Measurements from ENCODE around the gene KIAA1217.

Gene KIAA1217, protein sequence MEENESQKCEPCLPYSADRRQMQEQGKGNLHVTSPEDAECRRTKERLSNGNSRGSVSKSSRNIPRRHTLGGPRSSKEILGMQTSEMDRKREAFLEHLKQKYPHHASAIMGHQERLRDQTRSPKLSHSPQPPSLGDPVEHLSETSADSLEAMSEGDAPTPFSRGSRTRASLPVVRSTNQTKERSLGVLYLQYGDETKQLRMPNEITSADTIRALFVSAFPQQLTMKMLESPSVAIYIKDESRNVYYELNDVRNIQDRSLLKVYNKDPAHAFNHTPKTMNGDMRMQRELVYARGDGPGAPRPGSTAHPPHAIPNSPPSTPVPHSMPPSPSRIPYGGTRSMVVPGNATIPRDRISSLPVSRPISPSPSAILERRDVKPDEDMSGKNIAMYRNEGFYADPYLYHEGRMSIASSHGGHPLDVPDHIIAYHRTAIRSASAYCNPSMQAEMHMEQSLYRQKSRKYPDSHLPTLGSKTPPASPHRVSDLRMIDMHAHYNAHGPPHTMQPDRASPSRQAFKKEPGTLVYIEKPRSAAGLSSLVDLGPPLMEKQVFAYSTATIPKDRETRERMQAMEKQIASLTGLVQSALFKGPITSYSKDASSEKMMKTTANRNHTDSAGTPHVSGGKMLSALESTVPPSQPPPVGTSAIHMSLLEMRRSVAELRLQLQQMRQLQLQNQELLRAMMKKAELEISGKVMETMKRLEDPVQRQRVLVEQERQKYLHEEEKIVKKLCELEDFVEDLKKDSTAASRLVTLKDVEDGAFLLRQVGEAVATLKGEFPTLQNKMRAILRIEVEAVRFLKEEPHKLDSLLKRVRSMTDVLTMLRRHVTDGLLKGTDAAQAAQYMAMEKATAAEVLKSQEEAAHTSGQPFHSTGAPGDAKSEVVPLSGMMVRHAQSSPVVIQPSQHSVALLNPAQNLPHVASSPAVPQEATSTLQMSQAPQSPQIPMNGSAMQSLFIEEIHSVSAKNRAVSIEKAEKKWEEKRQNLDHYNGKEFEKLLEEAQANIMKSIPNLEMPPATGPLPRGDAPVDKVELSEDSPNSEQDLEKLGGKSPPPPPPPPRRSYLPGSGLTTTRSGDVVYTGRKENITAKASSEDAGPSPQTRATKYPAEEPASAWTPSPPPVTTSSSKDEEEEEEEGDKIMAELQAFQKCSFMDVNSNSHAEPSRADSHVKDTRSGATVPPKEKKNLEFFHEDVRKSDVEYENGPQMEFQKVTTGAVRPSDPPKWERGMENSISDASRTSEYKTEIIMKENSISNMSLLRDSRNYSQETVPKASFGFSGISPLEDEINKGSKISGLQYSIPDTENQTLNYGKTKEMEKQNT (N-terminal part only)

DNA sequence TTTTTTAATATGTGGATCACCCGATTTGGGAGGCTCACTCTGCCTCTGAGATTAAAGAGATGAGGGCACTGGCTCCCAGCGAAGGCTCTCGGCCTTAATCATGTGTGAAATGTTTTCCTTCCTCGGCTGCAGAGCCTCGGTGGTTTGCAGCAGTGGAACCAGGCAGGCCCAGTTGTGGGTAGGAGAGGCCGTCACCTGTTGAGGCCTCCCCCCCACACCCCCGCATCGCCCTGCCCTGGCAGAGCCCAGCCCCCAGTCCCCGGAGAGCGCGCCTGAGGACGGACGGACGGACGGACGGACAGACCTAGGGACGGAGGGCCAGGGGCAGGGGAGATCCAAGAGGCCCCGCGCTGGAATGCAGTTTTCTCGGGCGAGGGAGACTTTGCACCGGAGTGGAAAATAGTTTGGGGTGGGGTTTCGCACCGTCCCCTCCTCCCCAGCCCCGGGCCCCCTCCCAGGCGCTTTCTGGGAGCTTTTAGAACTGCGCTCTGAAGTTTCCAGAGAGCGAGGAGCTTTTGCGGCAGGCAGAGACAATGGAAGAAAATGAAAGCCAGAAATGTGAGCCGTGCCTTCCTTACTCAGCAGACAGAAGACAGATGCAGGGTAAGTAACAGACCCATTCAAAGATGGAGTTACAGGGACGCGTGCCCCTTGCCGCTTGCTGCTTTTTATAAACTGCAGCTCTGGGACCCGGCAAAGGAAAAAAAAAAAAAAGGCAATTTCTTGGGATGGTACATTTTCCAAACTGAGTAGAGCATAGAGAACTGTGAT, at the start of gene KIAA1217:
KIAA1217 (plus strand) TSS at position 478 of the 771 bp plus-strand sequence; CDS start at position 534, 56 bp downstream.
- DNase-seq (ENCODE audit: low read depth in 2 of 2, low spot score in 1 of 2) = no peak

DNA sequence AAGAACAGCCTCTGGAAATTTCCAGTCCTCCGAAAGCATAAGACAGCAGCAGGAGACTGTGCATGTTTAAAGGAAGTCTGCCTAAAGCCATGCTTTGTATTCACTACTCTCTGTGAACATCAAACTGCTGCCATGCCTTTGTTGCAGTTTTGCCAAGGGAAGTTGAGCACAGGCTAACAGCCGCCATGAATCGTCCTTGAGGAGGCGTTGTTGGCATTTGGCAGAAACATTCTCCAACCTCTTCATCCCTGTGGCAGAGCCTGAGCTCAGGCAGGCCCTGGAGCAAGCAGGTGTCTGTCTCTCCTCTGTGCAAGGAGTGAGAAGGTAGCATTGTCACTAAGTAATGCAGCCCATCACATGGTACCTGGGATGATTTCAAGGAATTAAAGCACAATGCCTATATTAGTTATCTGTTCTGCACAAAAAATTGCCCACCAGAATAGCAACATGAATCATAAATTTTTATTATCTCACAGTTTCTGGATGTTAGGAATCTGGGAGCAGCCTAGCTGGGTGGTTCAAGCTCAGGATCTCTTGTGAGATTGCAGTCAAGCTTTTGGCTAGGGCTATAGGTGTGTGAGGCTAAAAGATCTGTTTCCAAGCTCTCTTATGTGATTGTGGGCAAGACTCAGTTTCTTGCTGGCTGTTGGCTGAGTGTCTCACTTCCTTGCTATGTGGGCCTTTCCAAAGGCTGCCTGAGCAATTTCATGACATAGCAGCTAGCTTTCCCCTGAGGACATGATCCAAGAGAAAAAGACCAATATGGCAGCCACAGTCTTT, 46.5 kb upstream of the KIAA1217 start:
- DNase-seq (ENCODE audit: low read depth in 2 of 2, low spot score in 1 of 2) = no peak

DNA sequence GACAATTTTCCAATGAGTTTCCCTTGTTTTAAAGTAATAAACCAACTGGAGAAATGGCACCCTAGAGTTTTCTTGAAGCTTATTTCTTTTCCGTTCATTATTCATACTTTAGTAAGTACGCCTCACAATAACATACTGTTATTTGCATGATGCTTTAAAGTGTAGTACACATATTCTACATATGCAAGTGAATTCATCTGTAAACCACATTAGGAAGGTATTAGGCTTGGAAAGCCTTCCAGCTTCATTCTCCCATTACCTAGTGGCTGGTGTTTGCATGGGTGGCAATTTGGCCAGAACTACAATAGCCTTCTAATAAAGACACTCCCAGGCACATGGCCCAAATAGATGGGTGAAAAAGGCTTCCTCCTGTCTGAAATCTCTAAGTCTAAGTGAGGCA, 45.5 kb upstream of the KIAA1217 start:
- no peak for DNase-seq (ENCODE audit: low read depth in 2 of 2, low spot score in 1 of 2)

DNA sequence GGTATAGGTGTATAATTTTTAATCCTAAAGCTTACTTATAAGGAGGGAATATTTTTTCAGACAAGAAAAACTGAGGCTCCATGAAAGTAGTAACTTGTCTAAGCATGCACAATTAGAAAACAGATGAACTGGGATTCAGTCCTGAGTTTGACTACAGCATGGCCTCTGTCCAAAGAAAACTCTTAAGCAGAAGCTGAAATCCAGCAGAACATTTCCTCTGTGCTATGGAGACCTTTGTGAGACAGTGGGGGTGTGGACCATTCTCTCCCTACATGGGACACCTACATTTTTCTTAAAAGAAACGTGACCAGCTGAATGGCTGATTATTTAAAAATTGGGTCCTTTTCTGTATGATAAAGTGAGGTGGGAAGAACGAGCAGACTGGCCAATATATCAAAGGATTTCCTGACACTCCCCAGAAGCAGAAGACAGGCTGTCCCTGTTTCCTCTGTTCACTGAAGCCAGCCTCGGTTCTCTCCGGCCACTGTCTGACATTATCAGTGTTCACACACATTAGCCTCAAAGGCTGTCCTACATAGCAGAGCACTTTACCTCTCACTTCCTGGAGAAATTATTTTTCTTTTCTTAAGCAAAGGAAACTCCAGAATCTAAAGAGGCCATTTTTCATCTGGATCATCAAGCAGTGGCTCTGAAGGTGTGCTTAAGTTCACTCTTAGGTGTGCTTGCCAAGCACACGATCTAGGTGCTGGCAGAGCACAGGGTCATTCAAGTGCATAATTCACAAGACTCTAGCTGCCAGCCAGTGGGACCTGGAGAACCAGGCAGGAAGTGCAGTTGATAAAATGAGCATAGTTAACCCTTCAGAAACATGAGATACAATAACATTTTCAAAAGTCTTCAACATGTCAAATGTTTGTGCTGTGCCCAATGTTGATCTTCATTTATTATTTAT, 40.4 kb upstream of the KIAA1217 start:
- DNase-seq (ENCODE audit: low read depth in 2 of 2, low spot score in 1 of 2) = no peak

DNA sequence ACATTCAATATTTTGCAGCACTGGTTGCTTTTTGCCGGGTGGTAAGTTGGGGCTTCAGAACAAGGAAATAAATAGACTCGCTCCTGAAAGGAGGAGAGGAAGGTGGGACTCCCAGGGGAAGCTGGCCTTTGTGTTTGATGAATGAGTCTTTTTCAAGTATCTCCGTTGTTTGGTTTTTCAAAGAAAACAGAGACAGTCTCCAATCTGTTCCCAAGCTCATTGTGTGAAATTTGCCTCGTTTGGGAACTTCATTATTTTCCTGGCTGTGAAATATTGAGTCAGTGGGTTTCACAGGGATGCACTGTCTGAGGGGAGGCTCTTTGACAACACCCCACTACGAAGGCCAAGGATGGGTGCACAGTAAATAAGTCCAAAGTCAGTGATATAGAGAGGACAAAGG, 38.7 kb upstream of the KIAA1217 start:
- DNase-seq (ENCODE audit: low read depth in 2 of 2, low spot score in 1 of 2) = no peak

DNA sequence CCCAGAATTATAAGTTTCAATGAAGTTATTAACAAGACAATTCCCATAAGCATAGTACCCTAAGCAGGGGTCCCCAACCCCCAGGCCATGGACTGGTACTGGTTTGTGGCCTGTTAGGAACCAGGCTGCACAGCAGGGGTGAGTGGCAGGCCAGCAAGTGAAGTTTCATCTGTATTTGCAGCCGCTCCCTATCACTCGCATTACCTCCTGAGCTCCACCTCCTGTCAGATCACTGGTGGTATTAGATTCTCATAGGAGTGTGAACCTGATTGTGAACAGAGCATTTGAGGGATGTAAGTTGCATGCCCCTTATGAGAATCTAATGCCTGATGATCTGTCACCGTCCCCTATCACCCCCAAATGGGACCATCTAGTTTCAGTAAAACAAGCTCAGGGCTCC, 36.0 kb upstream of the KIAA1217 start:
- no peak for DNase-seq (ENCODE audit: low read depth in 2 of 2, low spot score in 1 of 2)

DNA sequence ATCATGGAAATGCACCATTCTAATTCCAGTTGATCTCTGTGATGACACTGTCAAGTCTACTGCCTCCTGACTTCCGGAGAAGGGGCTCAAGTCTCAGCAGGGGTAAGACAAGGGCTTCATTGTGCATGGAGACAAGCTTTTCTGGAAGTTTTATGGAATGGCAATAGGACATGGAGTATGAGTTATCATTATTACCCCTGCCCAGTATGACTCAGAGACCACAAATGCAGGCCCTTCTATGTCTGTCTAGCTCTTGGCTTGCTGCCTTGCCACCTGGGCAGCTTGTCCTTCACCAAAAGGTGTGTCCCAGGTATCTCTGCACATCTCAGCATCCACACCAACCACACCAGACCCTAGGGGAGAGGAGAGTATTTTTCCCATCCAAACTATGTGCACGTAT, 34.9 kb upstream of the KIAA1217 start:
- no peak for DNase-seq (ENCODE audit: low read depth in 2 of 2, low spot score in 1 of 2)

DNA sequence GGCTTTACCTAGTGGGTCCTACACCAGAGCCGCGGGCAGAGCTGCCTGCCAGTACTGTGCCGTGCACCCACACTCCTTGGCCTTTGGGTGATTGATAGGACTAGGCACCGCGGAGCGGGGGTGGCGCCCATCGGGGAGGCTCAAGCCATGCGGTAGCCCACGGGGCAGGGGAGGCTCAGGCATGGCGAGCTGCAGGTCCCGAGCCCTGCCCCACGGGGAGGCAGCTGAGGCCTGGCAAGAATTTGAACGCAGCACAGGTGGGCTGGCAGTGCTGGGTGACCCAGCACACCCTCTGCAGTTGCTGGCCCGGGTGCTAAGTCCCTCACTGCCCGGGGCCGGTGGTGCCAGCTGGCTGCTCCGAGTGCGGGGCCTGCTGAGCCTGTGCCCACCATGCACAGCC, 32.3 kb upstream of the KIAA1217 start:
- no peak for DNase-seq (ENCODE audit: low read depth in 2 of 2, low spot score in 1 of 2)

DNA sequence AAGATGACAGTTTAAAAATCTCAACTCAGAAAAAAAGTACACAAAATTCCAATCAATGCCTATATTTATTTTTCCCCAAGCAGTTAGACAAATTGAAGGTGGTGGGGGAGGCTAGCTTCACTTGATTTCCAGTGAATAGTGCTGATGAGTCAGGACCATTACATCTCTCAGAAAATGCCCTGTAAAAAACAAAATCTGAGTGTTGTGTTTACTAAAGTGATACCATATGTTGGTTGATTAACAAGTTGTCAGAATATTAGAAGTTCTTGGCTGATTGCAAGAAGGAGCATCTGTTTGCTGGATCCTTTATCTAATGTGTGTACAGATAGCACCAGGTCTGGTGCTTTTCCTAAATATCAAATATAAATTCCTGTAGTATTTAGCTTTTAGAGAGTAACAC, 31.3 kb upstream of the KIAA1217 start:
- DNase-seq (ENCODE audit: low read depth in 2 of 2, low spot score in 1 of 2) = no peak

DNA sequence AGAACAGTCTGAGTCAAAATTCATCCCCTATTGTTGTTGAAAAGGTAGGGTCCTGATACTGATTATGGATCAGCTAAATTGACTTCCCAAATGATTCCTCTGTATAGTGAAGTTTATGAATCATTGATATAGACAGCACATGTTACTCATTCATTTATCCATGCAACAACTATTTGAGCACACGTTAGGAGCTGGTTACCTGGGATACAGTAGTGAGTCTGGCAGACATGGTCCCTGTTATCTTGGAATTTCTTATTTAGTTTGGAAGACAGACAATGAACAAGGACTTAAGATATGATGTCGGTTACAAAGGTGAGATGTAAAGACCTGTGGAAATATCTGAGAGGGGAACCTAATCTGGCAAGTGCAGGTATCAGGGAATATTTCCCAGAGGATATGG, 28.0 kb upstream of the KIAA1217 start:
- no peak for DNase-seq (ENCODE audit: low read depth in 2 of 2, low spot score in 1 of 2)

DNA sequence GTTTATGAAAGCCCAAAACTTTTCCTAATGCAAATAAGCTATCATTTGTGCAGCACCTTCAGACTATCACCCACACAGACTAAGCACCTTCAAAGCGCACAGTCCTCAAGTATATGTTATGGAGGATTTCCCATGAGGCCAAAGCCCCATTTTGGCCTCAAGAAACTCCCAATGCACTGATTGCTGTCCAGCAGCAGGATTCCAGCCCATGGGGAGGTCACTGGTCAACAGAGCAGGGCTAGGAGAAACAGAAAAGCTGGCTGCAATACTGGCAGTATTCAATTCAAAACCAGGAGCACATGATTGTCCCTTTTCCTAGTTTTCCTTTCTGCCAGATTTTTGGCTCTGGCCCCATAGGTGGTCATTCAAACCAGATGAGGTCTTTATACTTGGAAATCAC, 24.5 kb upstream of the KIAA1217 start:
- no peak for DNase-seq (ENCODE audit: low read depth in 2 of 2, low spot score in 1 of 2)

DNA sequence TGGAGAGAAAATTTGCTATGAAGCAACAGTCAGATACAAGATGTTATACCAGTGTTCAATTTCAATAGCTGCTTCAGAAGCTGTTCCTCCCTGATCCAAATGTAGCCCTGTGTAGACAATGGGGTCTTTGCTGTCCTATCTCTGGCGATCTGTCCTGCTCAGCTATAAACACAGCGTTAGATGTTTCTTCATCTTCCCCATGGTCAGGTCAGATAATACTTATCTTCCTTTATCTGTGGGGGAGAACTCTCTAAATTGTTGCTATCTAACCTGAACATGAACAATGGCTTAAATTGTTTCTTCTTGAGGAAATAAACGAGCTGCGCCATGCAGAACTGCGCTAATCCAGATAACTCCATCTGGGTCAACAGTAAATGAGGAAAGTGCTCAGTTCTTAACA, 15.6 kb upstream of the KIAA1217 start:
- no peak for DNase-seq (ENCODE audit: low read depth in 2 of 2, low spot score in 1 of 2)

DNA sequence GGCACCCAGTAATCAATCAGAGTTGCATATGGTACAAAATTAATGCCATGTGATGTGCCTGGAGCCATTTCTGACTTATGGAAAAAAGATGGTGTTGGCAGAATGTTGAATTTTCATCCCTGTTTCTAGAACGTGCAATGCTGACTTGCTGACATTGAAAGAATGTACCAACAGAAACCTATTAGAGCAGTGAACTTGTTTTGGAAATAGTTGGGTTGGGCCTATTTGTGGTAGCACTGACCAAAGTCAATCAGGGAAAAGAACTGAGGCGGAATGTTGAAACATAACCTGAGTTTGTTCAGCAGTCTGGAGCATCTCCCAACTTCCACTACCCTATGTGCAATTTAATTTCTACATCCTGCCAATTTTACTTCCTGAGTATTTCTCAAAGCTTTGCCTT, 11.7 kb upstream of the KIAA1217 start:
- DNase-seq (ENCODE audit: low read depth in 2 of 2, low spot score in 1 of 2) = no peak

DNA sequence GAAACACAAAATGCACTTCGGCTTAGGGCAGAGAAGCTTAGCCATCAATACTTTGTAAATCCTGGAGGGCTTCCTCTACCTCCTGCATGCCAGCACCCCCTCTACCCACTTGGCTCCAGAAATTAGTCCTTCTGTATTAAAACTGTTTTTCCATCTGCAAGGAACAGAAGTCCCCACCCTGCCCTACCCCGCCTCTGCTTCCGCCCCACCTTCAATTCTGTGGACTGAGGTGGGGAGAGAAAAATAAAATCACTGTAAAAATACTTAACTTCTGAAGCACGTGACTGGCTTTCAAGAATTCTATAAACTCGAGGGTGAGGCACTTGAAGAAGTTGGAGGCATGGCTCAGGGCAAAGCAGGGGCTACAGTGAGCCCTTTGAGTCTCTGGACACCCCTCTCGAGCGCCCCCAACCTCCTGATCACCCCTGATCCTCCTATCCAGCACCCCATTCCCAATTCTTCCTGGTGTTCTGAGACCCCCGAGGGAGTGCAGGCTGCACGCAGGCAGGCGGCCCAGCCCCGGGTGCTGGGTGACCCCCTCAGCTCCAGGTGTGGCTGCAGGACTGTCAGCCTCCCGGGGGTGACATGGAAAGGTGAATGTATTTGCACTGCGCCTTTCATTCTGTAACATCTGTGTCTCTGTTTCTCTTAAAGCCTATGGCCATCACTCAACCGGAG, 7.3 kb upstream of the KIAA1217 start:
- DNase-seq (ENCODE audit: low read depth in 2 of 2, low spot score in 1 of 2) = no peak

DNA sequence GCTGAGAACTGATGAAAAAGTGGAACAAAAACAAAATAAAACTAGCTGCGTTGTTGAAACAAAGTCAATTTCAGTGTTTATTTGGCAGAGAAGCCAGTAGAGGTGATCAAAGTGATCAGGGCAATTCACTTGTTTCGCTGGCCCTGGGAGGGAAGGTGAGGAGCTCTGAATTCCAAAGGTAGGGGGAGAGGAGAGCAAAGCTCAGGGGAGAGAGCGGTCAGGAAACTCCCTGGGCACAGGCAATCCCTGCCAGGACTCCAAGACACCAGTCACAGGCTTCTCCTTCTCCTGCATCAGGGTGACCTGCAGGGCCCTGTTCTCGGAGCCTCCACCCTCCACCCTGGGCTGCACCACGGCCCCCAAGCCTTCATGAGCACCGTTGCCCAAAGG, 6.8 kb upstream of the KIAA1217 start:
- no peak for DNase-seq (ENCODE audit: low read depth in 2 of 2, low spot score in 1 of 2)

DNA sequence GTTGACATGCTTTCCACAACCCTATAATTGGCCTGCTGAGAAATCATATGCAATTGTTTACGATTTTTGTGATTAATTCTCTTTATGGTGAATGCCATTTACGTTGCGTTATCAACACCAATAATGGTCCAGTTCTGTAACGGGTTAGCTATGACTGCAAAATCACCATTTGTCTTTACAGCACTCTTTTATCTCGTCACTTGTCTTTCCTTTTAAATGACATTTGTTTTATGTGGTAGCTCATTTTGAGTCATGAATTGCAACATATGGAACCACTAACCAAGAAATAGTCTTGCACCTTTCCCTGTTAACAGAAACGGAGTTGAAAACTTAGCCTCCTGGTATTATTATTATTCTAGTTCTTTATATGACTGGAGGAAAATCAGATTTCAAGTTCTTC, 3.1 kb upstream of the KIAA1217 start:
- DNase-seq (ENCODE audit: low read depth in 2 of 2, low spot score in 1 of 2) = no peak

DNA sequence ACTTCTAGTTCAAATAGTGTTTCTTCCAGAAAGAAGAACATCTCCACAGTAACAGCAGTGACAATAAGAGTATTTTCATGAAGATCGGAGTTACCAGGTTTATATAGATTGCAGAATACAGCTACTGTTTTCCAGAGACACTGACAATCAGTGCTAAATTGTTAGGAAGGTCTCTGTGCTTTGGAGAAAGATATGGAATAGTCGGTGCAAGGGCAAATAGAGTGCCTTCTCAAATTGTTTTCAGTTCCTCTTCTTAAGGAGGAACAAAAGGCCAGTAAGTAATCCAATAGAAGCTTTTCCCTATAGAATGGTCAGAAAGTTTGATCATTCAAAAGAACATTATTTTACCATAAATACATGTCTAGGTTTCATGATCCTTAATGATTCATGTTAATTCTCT, 2.6 kb upstream of the KIAA1217 start:
- no peak for DNase-seq (ENCODE audit: low read depth in 2 of 2, low spot score in 1 of 2)

DNA sequence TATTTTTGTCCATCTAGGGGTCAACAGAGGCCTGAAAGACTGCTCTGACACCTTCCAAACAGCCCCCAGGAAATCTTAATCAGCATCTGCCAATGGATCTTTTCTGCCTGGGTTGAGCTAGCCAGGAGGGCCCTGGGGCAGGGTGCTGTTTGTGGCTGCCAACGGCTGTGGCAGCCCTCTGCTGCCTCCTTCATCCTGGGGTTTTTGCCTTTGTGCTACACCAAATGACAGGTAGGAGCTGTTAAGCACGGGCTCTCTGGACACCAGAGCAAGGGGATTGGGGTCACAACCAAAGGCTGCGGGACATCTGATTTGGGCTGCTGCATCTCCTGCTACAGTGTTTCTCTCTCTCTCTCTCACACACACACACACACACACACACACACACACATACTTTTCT, 2.0 kb upstream of the KIAA1217 start:
- no peak for DNase-seq (ENCODE audit: low read depth in 2 of 2, low spot score in 1 of 2)

Measured in stimulated activated CD8-positive, alpha-beta memory T cell treated with anti-CD3 and anti-CD28 coated beads, Interleukin-4, amount 100 ng/mL, for 4 hours (primary cell).